Left cardiac atrium (tissue), 4 donors: Measurements from ENCODE around the gene MPV17L. TPM values are rescaled to one million over a fixed set of nuclear protein-coding genes. Genes with fewer than 3 reads are reported as not detected.
"Not testable (repeated sequence)": the region's sequence is repeated elsewhere in the genome, so short reads cannot be mapped to it uniquely, and the experiment has no call there.

Experiments used
- ATAC-seq, 2 donors: fragments of 200-7000 bp; cut with Tn5 transposase; one replicate each; pipeline ENCODE4 v1.9.1; 2020; ENCODE audit warnings: mild to moderate bottlenecking in 2 of 2, moderate library complexity in 2 of 2
- DNase-seq: peaks from one replicate; pipeline ENCODE4 v3.0.0-alpha.2; 2020
- intact Hi-C, 2 donors: fragments of 100-400 bp; cut with DNase I; formaldehyde crosslinking; loops; one replicate each; pipeline versions ENCODE4 v1.14.1 to v1.15.1; 2022 to 2023
- total RNA-seq, 2 donors: library from RNA; stranded (reverse); fragmentation: NEBNext Ultra II Directional; extraction: Animal tissue kit (Norgen Biotek cat#: 25700); gene quantifications; one replicate each; pipeline ENCODE4 v1.2.1, GENCODE V29; 2021
- donor health status: DM: no; HTN: yes; CAD: no.
- donor health status: DM: no; HTN: yes; CAD: no; lungs with severe emphysema.
- donor health status: DM: yes; HTN: yes; CAD: no.
- donor health status: Dilated cardiomyopathy.

MPV17L gene
- total RNA-seq, 2 donors from 2014 or later = 5.5 to 8.3 TPM

DNA sequence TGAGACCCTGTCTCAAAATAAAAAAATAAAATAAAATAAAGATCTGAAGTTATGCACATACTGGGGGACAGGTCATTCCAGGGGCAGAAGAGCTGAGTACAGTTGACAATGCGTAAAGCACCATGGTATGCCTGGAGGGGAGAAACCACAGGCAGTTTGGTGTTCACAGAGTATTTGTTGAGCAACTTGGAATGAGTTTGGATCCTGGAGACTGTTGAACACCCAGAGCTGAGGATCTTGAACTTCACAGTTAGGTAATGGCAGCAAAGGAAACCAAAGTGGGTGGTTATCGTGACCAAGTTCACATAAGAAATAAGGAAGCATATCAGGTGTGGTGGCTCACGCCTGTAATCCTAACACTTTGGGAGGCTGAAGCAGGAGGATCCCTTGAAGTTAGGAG lies 8.5 kb downstream of the MPV17L start:
- ATAC-seq, intact Hi-C loops, DNase-seq: not testable (repeated sequence)

DNA sequence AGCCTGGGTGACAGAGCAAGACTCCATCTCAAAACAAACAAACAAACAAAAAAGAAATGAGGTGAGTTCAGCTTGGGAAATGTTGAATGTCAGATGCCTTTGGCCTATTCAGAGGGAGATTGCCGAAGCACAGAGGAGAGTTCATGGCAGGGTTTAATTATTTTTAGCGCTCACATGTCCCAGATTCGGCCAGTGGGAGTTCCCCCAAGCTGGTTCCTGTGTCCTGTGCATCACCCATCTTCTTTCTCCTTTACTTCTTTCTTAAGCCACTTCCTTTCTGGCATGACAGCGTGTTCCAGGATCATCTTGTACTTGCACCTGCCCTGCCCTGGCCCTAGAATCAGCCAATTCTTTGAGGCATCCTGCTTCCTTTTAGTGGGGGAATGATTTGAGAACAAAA lies 9.2 kb downstream of the MPV17L start:
- intact Hi-C loops = no loop called here
- DNase-seq = peak; percentile 41

GRCh38 chr16:15407756-15408155 lies 12.2 kb downstream of the MPV17L start:
- DNase-seq, ATAC-seq, intact Hi-C loops: not testable (repeated sequence)

More for the DNA sequence above, 9.2 kb downstream of the MPV17L start:
- peak; percentile 63 to 83 for ATAC-seq

GRCh38 chr16:15409476-15409875 lies 13.9 kb downstream of the MPV17L start:
- DNase-seq, intact Hi-C loops, ATAC-seq: not testable (repeated sequence)

GRCh38 chr16:15415511-15415985 lies 20.0 kb downstream of the MPV17L start:
- DNase-seq = no peak
- ATAC-seq = no peak
- intact Hi-C loops = no loop called here

DNA sequence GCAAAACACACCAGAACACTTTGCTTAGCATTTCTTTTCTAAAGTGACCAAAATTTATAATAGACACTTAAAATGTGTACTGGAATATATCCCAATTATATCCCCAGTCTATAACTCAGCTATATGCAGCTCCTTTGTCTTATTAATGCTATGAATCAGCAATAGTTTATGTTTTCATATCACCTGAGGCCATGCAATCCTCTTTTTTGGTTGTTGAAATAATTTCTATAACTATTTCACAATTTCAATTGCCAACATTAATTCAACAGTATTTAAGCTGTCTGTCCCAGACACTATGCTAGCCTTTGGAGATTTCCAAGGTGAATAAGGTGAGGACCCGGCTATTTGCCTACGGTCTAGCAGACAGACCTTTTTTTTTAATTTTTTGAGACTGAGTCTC lies 21.6 kb downstream of the MPV17L start:
- intact Hi-C loops = no loop called here
- no peak for ATAC-seq

GRCh38 chr16:15418206-15418605 lies 22.7 kb downstream of the MPV17L start:
- intact Hi-C loops = no loop called here
- ATAC-seq (no peak), DNase-seq (no peak)

More for the DNA sequence above, 21.6 kb downstream of the MPV17L start:
- DNase-seq = no peak

GRCh38 chr16:15421696-15422095 lies 26.1 kb downstream of the MPV17L start:
- ATAC-seq, DNase-seq: not testable (repeated sequence)
- intact Hi-C loops = loop anchor here in 1 of 2 donors (10.0 kb wide), 2 partner anchors 223 to 283 kb away; partner anchors contain the start of gene MARF1

DNA sequence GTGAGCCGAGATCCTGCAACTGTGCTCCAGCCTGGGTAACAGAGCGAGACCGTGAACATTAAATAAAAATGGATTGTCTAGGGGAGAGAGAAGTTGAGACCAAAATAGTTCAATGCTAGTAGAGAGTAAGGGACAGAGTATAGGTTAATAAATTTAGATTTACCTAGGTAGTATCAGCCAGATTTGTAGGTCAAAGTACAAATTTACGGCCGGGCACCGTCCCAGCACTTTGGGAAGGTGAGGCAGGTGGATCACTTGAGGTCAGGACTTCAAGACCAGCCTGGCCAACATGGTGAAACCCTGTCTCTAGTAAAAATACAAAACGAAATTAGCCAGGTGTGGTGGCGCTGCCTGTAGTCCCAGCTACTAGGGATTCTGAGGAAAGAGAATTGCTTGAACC lies 26.7 kb downstream of the MPV17L start:
- ATAC-seq = no peak
- no peak for DNase-seq
- intact Hi-C loops = loop anchor here in 1 of 2 donors (10.0 kb wide), 2 partner anchors 223 to 283 kb away; partner anchors contain the start of gene MARF1

DNA sequence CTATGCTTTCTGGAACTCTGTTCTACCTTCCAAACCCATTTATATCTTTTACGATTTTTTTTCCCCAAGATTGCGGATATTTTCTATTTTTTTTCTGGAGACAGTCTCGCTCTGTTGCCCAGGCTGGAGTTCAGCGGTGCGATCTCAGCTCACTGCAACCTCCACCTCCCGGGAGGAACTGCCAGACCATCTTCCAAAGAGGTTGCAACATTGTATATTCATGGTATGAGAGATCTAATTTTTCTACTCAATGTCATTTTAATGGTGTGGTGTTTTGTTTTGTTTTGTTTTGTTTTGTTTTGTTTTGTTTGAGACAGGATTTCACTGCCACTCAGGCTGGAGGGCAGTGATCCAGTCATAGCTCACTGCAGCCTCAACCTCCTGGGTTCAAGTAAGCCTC lies 30.3 kb downstream of the MPV17L start:
- DNase-seq (no peak), ATAC-seq (no peak)
- intact Hi-C loops = loop anchor here in 1 of 2 donors (5.0 to 10.0 kb wide), 3 partner anchors 126 to 279 kb away; partner anchors contain the start of gene MARF1

DNA sequence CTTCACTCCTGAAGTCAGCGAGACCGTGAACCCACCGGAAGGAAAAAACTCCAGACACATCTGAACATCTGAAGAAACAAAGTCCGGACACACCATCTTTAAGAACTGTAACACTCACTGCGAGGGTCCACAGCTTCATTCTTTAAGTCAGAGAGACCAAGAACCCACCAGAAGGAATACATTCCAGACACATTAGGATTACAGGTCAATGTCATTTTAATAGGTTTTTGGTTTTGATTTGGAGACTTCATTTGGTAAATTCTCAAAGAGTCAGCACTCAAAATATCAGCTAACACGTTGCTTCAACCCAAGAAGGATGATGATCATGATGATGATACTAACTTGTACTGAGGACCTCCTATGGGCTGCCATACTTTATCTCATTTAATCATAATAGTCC lies 31.2 kb downstream of the MPV17L start:
- intact Hi-C loops = loop anchor here in 1 of 2 donors (5.0 to 10.0 kb wide), 3 partner anchors 126 to 278 kb away; partner anchors contain the start of gene MARF1
- ATAC-seq (no peak), DNase-seq (no peak)

DNA sequence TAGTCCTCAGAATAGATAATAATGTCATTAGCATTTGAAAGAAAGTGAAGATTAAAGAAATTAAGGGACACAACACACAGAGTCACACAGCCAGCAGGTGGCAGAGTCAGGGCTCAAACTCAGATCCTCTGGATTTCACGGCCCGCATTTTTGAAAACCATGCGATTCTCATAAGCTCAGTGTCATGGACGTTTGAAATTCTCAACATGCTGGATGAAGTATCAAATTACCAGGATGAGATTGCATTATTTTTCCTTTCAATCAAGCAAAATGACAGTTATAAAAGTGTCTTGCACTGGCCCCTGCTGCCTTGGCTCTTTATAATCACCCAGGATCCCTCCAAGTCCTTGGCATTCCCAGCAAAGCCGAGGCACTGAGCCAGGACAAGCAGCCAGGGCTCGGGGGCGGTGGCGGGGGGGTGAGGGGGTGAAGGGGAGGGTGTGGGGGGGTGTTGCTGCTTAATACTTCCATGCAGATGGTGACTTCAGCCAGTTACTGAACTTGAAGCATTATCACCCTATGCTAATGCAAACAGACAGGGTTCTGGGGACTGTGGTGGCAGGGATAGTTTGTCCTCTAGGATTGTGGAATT lies 32.2 kb downstream of the MPV17L start:
- peak; percentile 89 to 93 for ATAC-seq
- intact Hi-C loops = loop anchor here in 1 of 2 donors (5.0 to 10.0 kb wide), 3 partner anchors 125 to 277 kb away; partner anchors contain the start of gene MARF1
- peak; percentile 75 for DNase-seq

DNA sequence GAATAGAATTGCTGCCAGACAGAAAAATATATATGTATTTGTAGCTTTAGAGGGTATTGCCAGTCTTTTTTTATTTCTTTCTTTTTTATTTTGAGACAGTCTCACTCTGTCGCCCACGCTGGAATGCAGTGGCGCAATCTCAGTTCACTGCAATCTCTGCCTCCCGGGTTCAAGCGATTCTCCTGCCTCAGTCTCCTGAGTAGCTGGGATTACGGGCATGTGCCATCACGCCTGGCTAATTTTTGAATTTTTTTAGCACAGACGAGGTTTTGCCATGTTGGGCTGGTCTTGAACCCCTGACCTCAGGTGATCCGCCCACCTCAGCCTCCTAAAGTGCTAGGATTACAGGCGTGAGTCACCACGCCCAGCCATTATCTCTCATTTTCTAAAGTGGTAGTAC lies 35.3 kb downstream of the MPV17L start:
- DNase-seq, intact Hi-C loops, ATAC-seq: not testable (repeated sequence)

DNA sequence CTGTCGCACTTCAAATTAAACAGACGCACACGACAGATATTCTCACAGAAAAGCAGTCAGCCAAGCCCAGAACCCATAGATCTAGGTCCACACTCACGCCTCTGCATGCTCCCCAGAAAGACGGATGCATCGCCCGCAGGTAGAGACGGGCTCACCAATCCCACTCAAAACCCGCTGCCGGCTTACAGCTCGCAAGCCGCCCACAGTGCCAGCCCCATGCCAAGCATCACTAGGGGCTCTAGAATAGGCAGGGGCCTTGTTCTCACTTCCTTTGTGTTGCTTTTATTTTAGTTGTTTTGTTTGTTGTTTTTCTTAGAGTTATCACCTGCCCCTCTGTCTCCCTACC lies 38.5 kb downstream of the MPV17L start:
- intact Hi-C loops = no loop called here
- DNase-seq (no peak), ATAC-seq (no peak)

DNA sequence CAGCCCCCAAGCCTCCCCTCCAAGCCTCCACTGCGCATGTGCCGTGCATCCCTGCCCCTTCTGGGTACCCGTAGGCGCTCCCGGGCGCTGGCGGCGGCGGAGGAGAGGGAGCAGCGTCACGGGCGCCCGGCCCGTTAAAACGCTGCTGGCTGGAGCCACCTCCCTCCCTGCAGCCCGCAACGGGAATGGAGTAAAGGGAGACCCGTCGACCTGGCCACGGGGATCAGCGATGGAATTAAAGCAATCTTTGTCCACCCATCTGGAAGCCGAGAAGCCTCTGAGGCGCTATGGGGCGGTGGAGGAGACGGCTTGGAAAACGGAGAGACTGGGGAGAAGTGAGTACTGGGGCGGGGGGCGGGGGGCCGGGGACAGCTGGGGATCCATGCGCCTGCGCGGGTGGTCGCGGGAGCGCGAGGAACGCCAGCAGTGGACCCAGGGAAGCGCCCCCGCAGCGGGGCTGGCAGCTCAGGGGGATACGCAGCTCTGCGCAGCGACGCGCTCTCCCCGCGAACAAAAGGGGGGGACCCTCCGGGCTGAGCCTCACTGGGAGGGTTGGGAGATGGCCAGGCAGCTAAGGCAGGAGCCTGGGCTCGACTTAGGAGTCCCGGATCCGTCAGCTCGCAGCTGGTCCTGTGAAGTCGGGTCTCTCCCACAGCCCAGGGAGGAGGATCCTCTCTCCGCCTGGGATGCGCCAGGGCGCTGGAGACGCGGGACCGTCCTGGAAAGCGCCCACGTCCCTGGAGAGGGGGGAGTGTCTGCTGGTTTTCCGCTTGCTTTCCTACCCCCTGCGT lies 39.1 kb downstream of the MPV17L start, which contains the start of gene BMERB1:
BMERB1 (plus strand) TSS at position 164 of the 791 bp plus-strand sequence; CDS start at position 230, 66 bp downstream.
- intact Hi-C loops = no loop called here
- ATAC-seq (peak; percentile 96 to 98), DNase-seq (peak; percentile 85)

- ATAC-seq = no peak
- no peak for DNase-seq
- intact Hi-C loops = no loop called here
Observed at GRCh38 chr16:15435216-15435864, 39.8 kb downstream of the MPV17L start.

DNA sequence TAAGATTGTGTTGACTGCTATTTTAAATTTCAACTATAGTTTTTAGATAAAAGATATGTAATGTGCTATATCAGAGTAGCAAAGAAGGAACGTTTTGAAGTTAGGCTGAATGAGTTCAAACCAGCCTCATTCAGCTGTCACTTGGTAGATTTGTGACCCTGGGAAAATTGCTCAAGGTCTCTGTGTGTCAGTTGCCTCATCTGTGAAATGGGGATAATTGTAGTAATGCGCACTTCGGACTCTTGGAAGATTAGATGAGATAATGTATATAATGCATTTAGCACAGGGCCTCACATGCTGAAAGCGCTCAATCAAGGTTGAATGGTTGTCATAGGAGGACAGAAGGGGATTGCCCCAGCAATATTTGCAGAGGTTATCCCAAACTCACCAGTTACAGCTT lies 43.5 kb downstream of the MPV17L start:
- intact Hi-C loops = no loop called here
- ATAC-seq = no peak

DNA sequence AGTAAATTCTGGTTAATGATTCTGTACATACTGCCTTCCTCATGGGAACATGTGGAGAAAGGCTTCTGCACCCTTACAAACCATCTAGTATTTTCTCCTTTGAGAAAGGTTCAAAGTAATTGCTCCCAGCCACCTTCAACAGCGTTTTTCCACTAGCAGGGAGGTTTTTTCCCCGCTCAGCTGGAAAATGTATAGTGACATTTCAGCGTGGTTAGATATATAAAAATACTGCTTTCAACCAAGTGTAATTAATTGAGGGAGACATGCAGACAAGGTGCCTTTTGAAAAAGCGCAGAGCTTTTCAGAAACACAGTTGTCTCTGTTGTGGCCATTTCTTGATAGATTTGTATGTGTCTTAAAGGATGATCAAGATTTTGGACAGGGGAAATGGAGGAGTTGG lies 44.0 kb downstream of the MPV17L start:
- DNase-seq (no peak), ATAC-seq (no peak)
- intact Hi-C loops = no loop called here

More for the DNA sequence above, 43.5 kb downstream of the MPV17L start:
- no peak for DNase-seq

DNA sequence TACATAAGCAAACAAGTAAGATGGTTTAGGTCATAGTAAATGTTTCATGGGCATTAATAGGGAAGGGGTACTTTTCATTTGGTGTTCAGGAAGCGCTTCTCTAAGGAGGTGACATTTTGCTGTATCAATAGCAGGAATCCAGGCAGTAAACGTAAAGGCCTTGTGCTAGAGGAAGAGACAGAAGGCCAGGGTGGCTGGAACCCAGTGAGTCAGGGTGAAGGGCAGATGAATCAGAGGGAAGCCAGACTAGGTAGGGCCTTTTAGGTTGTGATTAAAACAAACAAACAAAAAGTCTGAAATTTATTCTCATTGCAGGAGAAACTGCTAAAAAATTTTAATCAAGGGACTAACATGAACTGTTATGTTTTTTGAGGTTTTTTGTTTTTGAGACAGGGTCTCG lies 45.3 kb downstream of the MPV17L start:
- no peak for DNase-seq
- peak in 1 of 2 donors; percentile 59 for ATAC-seq
- intact Hi-C loops = no loop called here
